Osteocyte (in vitro differentiated cells): ENCODE results near the gene HOXB8. TPM values are rescaled to one million over a fixed set of nuclear protein-coding genes. Genes with fewer than 3 reads are reported as not detected.

Experiments used
- DNase-seq: peaks from one replicate; pipeline ENCODE4 v3.0.0; 2021; ENCODE audit warnings: mixed read lengths; ENCODE audit not compliant: unreplicated experiment; ENCODE audit errors: extremely low spot score
- H3K27ac Mint-ChIP-seq: one replicate; pipeline ENCODE4 v1.8.0; 2021; ENCODE audit warnings: mild to moderate bottlenecking, mixed read lengths; ENCODE audit not compliant: unreplicated experiment
- H3K27me3 Mint-ChIP-seq: one replicate; pipeline ENCODE4 v1.8.0; 2021; ENCODE audit warnings: mixed read lengths; ENCODE audit not compliant: unreplicated experiment
- H3K36me3 Mint-ChIP-seq: one replicate; pipeline ENCODE4 v1.8.0; 2021; ENCODE audit warnings: mixed read lengths; ENCODE audit not compliant: unreplicated experiment
- H3K4me1 Mint-ChIP-seq: one replicate; pipeline ENCODE4 v1.8.0; 2021; ENCODE audit warnings: mixed read lengths; ENCODE audit not compliant: unreplicated experiment
- H3K4me3 Mint-ChIP-seq: one replicate; pipeline ENCODE4 v1.8.0; 2021; ENCODE audit warnings: mild to moderate bottlenecking, moderate library complexity, mixed read lengths; ENCODE audit not compliant: unreplicated experiment
- H3K9me3 Mint-ChIP-seq: one replicate; pipeline ENCODE4 v1.8.0; 2021; ENCODE audit warnings: mixed read lengths; ENCODE audit not compliant: unreplicated experiment
- total RNA-seq: library from RNA; stranded (reverse); gene quantifications from 2 replicates; pipeline ENCODE4 v1.2.1, GENCODE V29; 2021
- TF ChIP-seq, protein P1 (sequence below): fragments of 200-600 bp; sonication (generic); IDR thresholded peaks from 2 replicates; pipeline ENCODE4 v1.5.0; 2021; ENCODE audit warnings: antibody characterized with exemption, mild to moderate bottlenecking, moderate library complexity

The HOXB8 gene
- total RNA-seq, 1 donor from 2014 or later: not detected

DNA sequence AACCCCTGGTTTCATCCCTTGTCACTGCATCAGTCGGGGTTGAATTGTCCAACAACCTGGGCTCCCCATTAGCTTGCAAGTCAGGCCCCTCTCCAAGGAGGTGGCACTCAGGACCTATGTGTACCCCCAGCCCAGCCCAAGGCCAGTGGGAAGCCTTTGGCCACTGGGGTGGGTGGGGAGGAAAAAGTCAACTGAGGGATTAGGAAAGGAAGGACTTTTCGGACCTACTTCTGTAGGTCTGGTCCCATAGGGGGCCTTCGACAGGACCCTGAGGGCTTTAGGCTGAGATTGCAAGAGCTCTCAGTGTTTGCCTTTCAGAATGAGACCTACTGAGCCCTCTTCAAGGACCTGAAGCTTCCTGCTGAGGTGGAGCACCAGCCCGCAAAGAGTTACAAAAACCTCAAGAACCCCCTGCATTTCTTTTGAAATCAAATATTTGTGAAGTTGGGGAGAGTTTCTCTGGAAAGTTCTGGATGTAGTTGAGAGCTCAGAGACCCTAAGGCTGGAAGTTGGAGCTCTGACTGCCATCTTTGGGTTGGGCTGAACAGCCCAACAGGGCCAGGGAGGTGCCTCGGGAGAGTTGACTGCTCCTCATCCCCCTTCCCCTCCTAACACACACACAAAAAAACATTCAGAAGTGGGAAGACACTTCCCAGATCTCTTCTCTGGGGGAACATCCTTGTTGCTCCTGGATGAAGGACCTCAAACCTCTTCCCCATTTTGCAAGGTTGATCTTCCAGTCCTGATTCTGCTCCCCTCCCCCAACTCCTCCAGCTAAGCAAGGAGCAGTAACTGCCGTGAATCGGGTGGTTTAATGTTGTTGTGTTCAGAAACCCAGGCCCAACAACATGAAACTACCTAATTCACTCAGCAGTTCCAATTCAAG is 16.8 kb upstream of the HOXB8 start:
- DNase-seq: no peak
- H3K36me3 Mint-ChIP-seq: no peaks in the 10 kb centered on the region
- H3K27ac Mint-ChIP-seq: no peak overlapping the region
- no peaks in the 10 kb centered on the region for H3K4me1 Mint-ChIP-seq
- H3K9me3 Mint-ChIP-seq: no peaks in the 10 kb centered on the region
- TF ChIP-seq, protein P1, sequence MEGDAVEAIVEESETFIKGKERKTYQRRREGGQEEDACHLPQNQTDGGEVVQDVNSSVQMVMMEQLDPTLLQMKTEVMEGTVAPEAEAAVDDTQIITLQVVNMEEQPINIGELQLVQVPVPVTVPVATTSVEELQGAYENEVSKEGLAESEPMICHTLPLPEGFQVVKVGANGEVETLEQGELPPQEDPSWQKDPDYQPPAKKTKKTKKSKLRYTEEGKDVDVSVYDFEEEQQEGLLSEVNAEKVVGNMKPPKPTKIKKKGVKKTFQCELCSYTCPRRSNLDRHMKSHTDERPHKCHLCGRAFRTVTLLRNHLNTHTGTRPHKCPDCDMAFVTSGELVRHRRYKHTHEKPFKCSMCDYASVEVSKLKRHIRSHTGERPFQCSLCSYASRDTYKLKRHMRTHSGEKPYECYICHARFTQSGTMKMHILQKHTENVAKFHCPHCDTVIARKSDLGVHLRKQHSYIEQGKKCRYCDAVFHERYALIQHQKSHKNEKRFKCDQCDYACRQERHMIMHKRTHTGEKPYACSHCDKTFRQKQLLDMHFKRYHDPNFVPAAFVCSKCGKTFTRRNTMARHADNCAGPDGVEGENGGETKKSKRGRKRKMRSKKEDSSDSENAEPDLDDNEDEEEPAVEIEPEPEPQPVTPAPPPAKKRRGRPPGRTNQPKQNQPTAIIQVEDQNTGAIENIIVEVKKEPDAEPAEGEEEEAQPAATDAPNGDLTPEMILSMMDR: no peak
- H3K4me3 Mint-ChIP-seq: no peak overlapping the region
- H3K27me3 Mint-ChIP-seq: peaks cover 97% of the 10 kb centered on the region

DNA sequence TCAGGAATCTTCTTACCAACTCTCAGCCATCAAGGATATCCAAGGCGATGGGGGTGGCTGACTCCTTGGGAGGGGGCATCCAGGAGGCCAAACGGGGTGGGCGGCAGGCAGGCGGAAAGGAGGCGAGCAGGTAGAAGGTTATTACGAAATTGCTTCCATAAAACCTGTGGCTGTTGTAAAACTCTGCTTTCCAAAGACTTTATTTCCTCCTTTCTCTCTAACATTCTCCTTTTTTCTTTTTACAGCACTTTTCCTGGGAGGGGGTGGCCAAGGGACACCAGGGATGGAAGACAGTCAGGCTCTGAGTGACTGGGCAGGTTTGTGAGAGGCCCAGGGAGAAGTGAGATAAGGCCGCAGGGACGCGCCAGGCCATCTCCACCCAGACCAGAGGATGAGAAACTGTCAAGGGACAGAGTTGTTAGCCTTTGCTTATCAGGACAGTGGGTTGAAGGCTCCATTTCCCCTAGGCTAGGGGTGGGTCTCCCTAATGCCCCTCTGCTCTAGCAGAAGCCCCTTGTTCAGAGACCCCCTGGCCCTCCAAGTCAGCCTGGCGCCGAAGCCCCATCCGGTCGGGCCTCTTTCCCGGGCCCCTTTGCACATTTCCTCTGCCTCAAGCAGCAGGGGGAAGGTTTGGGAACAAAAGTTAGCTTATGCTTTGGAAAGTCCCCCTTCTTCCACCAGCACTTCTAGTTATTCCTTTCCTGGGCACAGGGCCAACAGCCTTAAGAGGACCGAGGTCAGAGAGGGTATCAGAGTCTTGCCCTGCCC is 16.0 kb upstream of the HOXB8 start:
- Mint-ChIP-seq H3K4me3 (no peak overlapping the region), H3K9me3 (no peaks in the 10 kb centered on the region), H3K27ac (no peak overlapping the region), H3K36me3 (no peaks in the 10 kb centered on the region), H3K4me1 (peaks cover 2% of the 10 kb centered on the region), H3K27me3 (peaks cover 92% of the 10 kb centered on the region)
- no peak for DNase-seq
- TF ChIP-seq, protein P1: no peak

DNA sequence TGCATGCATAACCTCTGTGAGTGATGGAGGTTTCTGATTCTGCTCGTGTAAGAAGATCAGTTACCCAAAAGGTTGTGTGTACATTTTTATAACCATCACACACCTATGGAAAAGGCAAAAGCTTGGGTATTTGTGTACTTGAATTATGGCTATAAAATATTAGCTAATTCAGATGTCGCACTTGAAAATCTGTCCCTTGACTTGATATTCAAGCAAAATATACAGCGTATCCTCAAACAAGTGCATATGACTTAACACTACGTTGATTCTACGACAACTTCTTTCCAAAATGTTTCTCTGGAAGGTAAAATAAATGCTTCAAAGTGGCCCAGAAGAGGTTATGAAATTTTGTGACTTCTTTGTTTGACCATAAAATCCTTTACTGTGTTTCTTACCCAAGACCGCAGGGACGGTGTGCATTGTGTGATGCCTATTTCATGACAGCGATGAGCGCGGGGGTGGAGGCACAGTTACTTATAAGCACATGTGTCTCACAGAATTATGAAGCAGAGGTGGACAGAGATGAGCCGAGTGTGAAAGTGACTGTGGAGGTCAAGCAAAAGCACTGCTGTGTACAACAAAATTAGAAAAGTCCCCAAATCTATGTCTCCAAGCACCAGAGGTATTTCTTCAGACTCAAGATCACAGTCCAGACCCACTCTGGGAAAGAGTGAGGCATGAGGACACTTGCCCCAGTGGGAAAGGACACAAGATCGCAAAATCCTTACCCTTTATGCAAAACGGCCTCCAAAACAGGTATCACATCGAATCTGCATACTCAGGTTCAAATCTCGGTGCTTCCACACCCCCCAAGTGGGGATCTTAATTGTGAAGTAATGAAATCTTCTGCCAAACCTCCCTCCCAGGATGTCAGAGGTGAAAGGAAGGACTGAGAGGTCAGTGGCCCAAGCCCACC is 15.2 kb upstream of the HOXB8 start:
- H3K4me1 Mint-ChIP-seq: peaks cover 5% of the 10 kb centered on the region
- H3K9me3 Mint-ChIP-seq: no peaks in the 10 kb centered on the region
- H3K36me3 Mint-ChIP-seq: no peaks in the 10 kb centered on the region
- no peak overlapping the region for H3K27ac Mint-ChIP-seq
- no peak overlapping the region for H3K4me3 Mint-ChIP-seq
- TF ChIP-seq, protein P1: no peak
- no peak for DNase-seq
- peaks cover 88% of the 10 kb centered on the region for H3K27me3 Mint-ChIP-seq

DNA sequence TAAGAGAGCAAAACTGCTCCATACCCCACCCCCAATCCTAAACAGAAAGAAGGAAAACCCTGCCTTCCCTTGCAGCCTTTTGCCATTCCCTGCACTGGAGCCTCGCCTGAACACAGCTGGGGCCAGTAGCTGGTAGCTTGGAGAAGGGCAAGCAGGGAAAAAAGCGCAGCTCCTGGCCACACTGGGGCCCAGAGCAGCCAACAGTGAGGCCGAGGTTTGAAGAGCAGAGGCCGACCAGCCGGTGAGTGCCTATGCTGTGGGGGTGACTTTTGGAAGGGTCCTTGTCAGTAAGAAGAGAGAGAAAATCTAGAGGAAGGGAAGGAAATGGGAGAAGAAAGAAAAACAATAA is 14.3 kb upstream of the HOXB8 start:
- peaks cover 81% of the 10 kb centered on the region for H3K27me3 Mint-ChIP-seq

More for the DNA sequence above, 14.3 kb upstream of the HOXB8 start:
- DNase-seq: no peak
- no peak overlapping the region for H3K4me3 Mint-ChIP-seq
- no peaks in the 10 kb centered on the region for H3K36me3 Mint-ChIP-seq
- no peak overlapping the region for H3K27ac Mint-ChIP-seq
- TF ChIP-seq, protein P1: no peak
- peaks cover 5% of the 10 kb centered on the region for H3K4me1 Mint-ChIP-seq
- H3K9me3 Mint-ChIP-seq: no peaks in the 10 kb centered on the region
